ENCODE data around the gene RFX2. TPM values are rescaled to one million over a fixed set of nuclear protein-coding genes. Genes with fewer than 3 reads are reported as not detected.
"Not testable (repeated sequence)": the region's sequence is repeated elsewhere in the genome, so short reads cannot be mapped to it uniquely, and the experiment has no call there.

The RFX2 gene
- total and polyA plus RNA-seq, 4 experiments from 2014 or later, result 3.6 to 6.7 (median 5.8) TPM

- no peaks in the 10 kb centered on the region for H3K9me3 Mint-ChIP-seq
- peaks cover 0 to 3% (median under 1%) of the 10 kb centered on the region in 4 donors for H3K4me1 Mint-ChIP-seq
- H3K27me3 Mint-ChIP-seq, result no peaks in the 10 kb centered on the region
- H3K4me3 Mint-ChIP-seq, result no peak overlapping the region
- Histone ChIP-seq H3K4me1 (ENCODE audit: insufficient read depth, low read length) (peaks cover 4% of the 10 kb centered on the region), H3K9me3 (ENCODE audit: control insufficient read depth in 1 of 2, low read length in 2 of 2) (no peaks in the 10 kb centered on the region), H3K4me3 (ENCODE audit: low read length in 2 of 2) (no peak overlapping the region), H3K36me3 (ENCODE audit: insufficient read depth, low read length) (no peaks in the 10 kb centered on the region), H3K27me3 (ENCODE audit: insufficient read depth, low read length) (no peaks in the 10 kb centered on the region), H3K27ac (ENCODE audit: low read depth, low read length) (no peak overlapping the region)
- intact Hi-C loops (cut with micrococcal nuclease), result no loop called here
- H3K36me3 Mint-ChIP-seq, result peaks cover 0 to 9% of the 10 kb centered on the region in 2 donors
- POLR2A ChIA-PET (ENCODE audit: partially characterized antibody), result no interaction called here
- CTCF ChIA-PET (ENCODE audit: partially characterized antibody), result interaction anchor here (0.7 to 1.5 kb wide), 4 partner anchors 59 to 1079 kb away, joined by 3 to 5 read pairs (median 3); no protein-coding TSS in a partner anchor
- DNase-seq, result no peak
- peak overlapping the region in 1 of 7 donors; percentile 15 for H3K27ac Mint-ChIP-seq
Observed at GRCh38 chr19:6026390-6027227, 83.7 kb downstream of the RFX2 start.

- DNase-seq; H3K27ac Mint-ChIP-seq; POLR2A ChIA-PET (ENCODE audit: partially characterized antibody); H3K36me3 ChIP-seq (ENCODE audit: insufficient read depth, low read length); H3K9me3 Mint-ChIP-seq; H3K27me3 ChIP-seq (ENCODE audit: insufficient read depth, low read length); H3K27me3 Mint-ChIP-seq; H3K4me3 ChIP-seq (ENCODE audit: low read length in 2 of 2); intact Hi-C loops (cut with micrococcal nuclease); H3K9me3 ChIP-seq (ENCODE audit: control insufficient read depth in 1 of 2, low read length in 2 of 2); H3K4me3 Mint-ChIP-seq; H3K4me1 ChIP-seq (ENCODE audit: insufficient read depth, low read length); H3K4me1 Mint-ChIP-seq; H3K36me3 Mint-ChIP-seq; H3K27ac ChIP-seq (ENCODE audit: low read depth, low read length): not testable (repeated sequence)
- CTCF ChIA-PET (ENCODE audit: partially characterized antibody), result interaction anchor here (0.9 to 1.3 kb wide), 2 partner anchors 23 to 221 kb away, joined by 3 to 4 read pairs; no protein-coding TSS in a partner anchor
Observed at GRCh38 chr19:6024756-6025155, 85.5 kb downstream of the RFX2 start.

GRCh38 chr19:6023936-6024335, 86.4 kb downstream of the RFX2 start:
- peaks cover 0 to 9% of the 10 kb centered on the region in 2 donors for H3K36me3 Mint-ChIP-seq
- Histone ChIP-seq H3K4me1 (ENCODE audit: insufficient read depth, low read length) (peaks cover 4% of the 10 kb centered on the region), H3K4me3 (ENCODE audit: low read length in 2 of 2) (no peak overlapping the region), H3K9me3 (ENCODE audit: control insufficient read depth in 1 of 2, low read length in 2 of 2) (no peaks in the 10 kb centered on the region), H3K27me3 (ENCODE audit: insufficient read depth, low read length) (no peaks in the 10 kb centered on the region), H3K36me3 (ENCODE audit: insufficient read depth, low read length) (no peaks in the 10 kb centered on the region), H3K27ac (ENCODE audit: low read depth, low read length) (no peak overlapping the region)
- intact Hi-C loops (cut with micrococcal nuclease), result no loop called here
- POLR2A ChIA-PET (ENCODE audit: partially characterized antibody), result no interaction called here
- no peak overlapping the region for H3K27ac Mint-ChIP-seq
- DNase-seq, result no peak
- no peaks in the 10 kb centered on the region for H3K9me3 Mint-ChIP-seq
- H3K4me1 Mint-ChIP-seq, result peaks cover 0 to 7% (median under 1%) of the 10 kb centered on the region in 4 donors
- H3K27me3 Mint-ChIP-seq, result peaks cover 0 to 2% of the 10 kb centered on the region in 2 donors
- CTCF ChIA-PET (ENCODE audit: partially characterized antibody), result interaction anchor here (0.6 to 3.5 kb wide), 7 partner anchors 27 to 245 kb away, joined by 3 to 51 read pairs (median 18); partner anchors contain the start of gene NRTN
- no peak overlapping the region for H3K4me3 Mint-ChIP-seq

- no peaks in the 10 kb centered on the region for H3K9me3 ChIP-seq (ENCODE audit: control insufficient read depth in 1 of 2, low read length in 2 of 2)
- intact Hi-C loops (cut with micrococcal nuclease), result no loop called here
- POLR2A ChIA-PET (ENCODE audit: partially characterized antibody), result interaction anchor here (0.8 to 0.9 kb wide), 2 partner anchors 219 to 232 kb away, joined by 3 read pairs; partner anchors contain the start of gene DUS3L
- DNase-seq, result no peak
- H3K4me1 ChIP-seq (ENCODE audit: insufficient read depth, low read length), result peaks cover 4% of the 10 kb centered on the region
- H3K36me3 Mint-ChIP-seq, result peaks cover 0 to 9% of the 10 kb centered on the region in 2 donors
- no peak overlapping the region for H3K27ac ChIP-seq (ENCODE audit: low read depth, low read length)
- no peaks in the 10 kb centered on the region for H3K9me3 Mint-ChIP-seq
- peaks cover 0 to 7% (median under 1%) of the 10 kb centered on the region in 4 donors for H3K4me1 Mint-ChIP-seq
- no peak overlapping the region for H3K4me3 ChIP-seq (ENCODE audit: low read length in 2 of 2)
- no peaks in the 10 kb centered on the region for H3K36me3 ChIP-seq (ENCODE audit: insufficient read depth, low read length)
- no peak overlapping the region for H3K4me3 Mint-ChIP-seq
- H3K27ac Mint-ChIP-seq, result peak overlapping the region in 2 of 7 donors; percentile 55 to 60
- H3K27me3 ChIP-seq (ENCODE audit: insufficient read depth, low read length), result no peaks in the 10 kb centered on the region
- H3K27me3 Mint-ChIP-seq, result peaks cover 0 to 2% of the 10 kb centered on the region in 2 donors
- CTCF ChIA-PET (ENCODE audit: partially characterized antibody), result interaction anchor here (0.6 to 3.5 kb wide), 18 partner anchors 9 to 244 kb away, joined by 3 to 51 read pairs (median 8); partner anchors contain the start of genes NDUFA11 and NRTN
Observed at GRCh38 chr19:6023085-6023682, 87.1 kb downstream of the RFX2 start.

GRCh38 chr19:6022570-6023064, 87.7 kb downstream of the RFX2 start:
- POLR2A ChIA-PET (ENCODE audit: partially characterized antibody), result interaction anchor here (0.5 to 0.9 kb wide), 4 partner anchors 52 to 232 kb away, joined by 3 to 4 read pairs (median 3); partner anchors contain the start of gene DUS3L
- intact Hi-C loops (cut with micrococcal nuclease), result loop anchor here (1.0 kb wide), 2 partner anchors 35 to 54 kb away; no protein-coding TSS in a partner anchor
- DNase-seq, result no peak
- H3K27ac Mint-ChIP-seq, result peak overlapping the region in 1 of 7 donors; percentile 60
- Histone ChIP-seq H3K9me3 (ENCODE audit: control insufficient read depth in 1 of 2, low read length in 2 of 2) (no peaks in the 10 kb centered on the region), H3K36me3 (ENCODE audit: insufficient read depth, low read length) (no peaks in the 10 kb centered on the region), H3K27me3 (ENCODE audit: insufficient read depth, low read length) (no peaks in the 10 kb centered on the region), H3K27ac (ENCODE audit: low read depth, low read length) (no peak overlapping the region), H3K4me1 (ENCODE audit: insufficient read depth, low read length) (peaks cover 4% of the 10 kb centered on the region), H3K4me3 (ENCODE audit: low read length in 2 of 2) (no peak overlapping the region)
- H3K4me1 Mint-ChIP-seq, result peaks cover 0 to 7% (median under 1%) of the 10 kb centered on the region in 4 donors
- peaks cover 0 to 9% of the 10 kb centered on the region in 2 donors for H3K36me3 Mint-ChIP-seq
- peaks cover 0 to 2% of the 10 kb centered on the region in 2 donors for H3K27me3 Mint-ChIP-seq
- CTCF ChIA-PET (ENCODE audit: partially characterized antibody), result interaction anchor here (0.8 to 3.5 kb wide), 22 partner anchors 9 to 229 kb away, joined by 3 to 51 read pairs (median 6); partner anchors contain the start of genes NDUFA11 and NRTN
- H3K9me3 Mint-ChIP-seq, result no peaks in the 10 kb centered on the region
- no peak overlapping the region for H3K4me3 Mint-ChIP-seq

GRCh38 chr19:6021878-6022569, 88.3 kb downstream of the RFX2 start:
- Mint-ChIP-seq H3K36me3 (peaks cover 0 to 9% of the 10 kb centered on the region in 2 donors), H3K9me3 (no peaks in the 10 kb centered on the region), H3K27me3 (peaks cover 0 to 2% of the 10 kb centered on the region in 2 donors), H3K4me3 (no peak overlapping the region), H3K27ac (peak overlapping the region in 1 of 7 donors; percentile 57), H3K4me1 (peaks cover 0 to 7% (median under 1%) of the 10 kb centered on the region in 4 donors)
- no peak overlapping the region for H3K27ac ChIP-seq (ENCODE audit: low read depth, low read length)
- H3K4me3 ChIP-seq (ENCODE audit: low read length in 2 of 2), result no peak overlapping the region
- POLR2A ChIA-PET (ENCODE audit: partially characterized antibody), result interaction anchor here (0.5 to 0.8 kb wide), 3 partner anchors 51 to 231 kb away, joined by 3 to 4 read pairs (median 3); partner anchors contain the start of gene DUS3L
- H3K4me1 ChIP-seq (ENCODE audit: insufficient read depth, low read length), result peaks cover 4% of the 10 kb centered on the region
- no peaks in the 10 kb centered on the region for H3K9me3 ChIP-seq (ENCODE audit: control insufficient read depth in 1 of 2, low read length in 2 of 2)
- CTCF ChIA-PET (ENCODE audit: partially characterized antibody), result interaction anchor here (0.8 to 3.5 kb wide), 23 partner anchors 9 to 229 kb away, joined by 3 to 51 read pairs (median 6); partner anchors contain the start of genes NDUFA11 and NRTN
- peak; percentile 64 to 78 (median 73) for DNase-seq
- H3K27me3 ChIP-seq (ENCODE audit: insufficient read depth, low read length), result no peaks in the 10 kb centered on the region
- H3K36me3 ChIP-seq (ENCODE audit: insufficient read depth, low read length), result no peaks in the 10 kb centered on the region
- intact Hi-C loops (cut with micrococcal nuclease), result loop anchor here (1.0 kb wide), 2 partner anchors 35 to 54 kb away; no protein-coding TSS in a partner anchor
